ENCODE data around the gene ECT2L.

Gene ECT2L, protein sequence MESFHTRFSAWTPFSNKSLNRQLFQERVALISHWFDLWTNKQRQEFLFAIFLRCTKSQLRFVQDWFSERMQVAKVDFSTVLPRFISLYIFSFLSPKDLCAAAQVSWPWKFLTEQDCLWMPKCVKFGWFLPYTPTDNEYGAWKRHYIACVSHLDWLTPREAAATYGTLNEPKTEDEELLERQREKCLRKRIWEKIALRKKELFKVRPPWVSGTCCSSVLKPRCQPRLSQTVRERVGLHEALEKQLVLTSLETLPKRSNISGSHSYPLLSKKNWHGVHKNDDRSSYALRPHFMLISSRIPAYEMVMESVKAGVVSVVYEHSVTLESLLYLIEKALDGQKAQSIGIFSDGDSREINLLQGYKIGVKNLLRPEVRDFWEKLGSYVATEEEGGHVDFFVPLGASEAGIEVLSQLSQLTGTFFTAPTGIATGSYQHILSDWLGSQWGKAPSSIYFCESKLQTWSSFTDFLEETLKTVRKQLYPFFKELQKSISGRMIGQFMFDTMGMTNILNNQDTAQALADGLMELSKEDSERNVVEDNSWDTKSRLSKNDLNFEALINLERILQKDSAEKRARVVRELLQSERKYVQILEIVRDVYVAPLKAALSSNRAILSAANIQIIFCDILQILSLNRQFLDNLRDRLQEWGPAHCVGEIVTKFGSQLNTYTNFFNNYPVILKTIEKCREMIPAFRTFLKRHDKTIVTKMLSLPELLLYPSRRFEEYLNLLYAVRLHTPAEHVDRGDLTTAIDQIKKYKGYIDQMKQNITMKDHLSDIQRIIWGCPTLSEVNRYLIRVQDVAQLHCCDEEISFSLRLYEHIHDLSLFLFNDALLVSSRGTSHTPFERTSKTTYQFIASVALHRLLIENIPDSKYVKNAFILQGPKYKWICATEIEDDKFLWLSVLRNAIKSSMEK
- total RNA-seq: 0 to 0.25 (median 0.06) reads per million in 18 experiments

DNA sequence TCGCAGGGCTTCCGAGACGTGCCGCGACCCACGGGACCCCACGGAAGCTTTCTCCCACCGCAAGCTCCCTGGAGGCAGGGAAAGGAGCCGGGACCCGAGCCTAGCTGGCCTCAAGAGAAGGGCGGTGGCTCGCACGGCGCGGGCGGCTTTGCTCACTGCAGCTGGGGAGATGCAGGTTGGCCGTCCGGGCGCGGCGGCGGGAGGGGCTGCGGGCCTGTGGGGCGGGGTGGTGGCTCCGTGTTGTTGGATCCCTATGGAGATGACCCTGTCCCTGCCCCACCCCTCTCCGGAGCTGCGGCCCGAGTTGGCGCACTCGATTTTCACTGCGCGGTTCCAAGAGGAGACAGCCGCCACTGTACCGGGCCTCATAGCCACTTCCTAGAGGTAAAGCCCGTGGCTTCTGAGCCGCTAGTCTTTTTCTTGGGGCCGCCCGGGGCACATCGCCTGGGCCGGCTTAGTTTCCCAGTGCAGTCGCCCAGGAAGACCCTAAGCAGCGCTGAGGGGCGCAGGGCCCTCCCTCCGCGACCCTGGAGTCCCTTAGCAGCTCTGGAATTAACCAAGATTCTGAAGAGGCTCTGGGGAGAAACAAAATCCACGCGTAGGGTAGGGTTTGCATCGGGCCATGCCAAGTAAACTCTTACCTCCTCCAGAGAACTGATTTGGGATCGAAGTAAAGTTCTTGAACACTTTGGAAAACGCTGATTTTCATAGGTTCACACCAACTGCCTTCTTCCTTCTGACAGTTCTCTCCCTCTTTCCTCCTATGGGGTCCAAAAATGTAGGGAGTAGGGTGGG is at the start of gene ECT2L:
Gene ECT2L (plus strand): TSS at position 279 of the 795 bp plus-strand sequence. CDS start 17,188 bp downstream, outside the sequence.
- no peak for DNase-seq

DNA sequence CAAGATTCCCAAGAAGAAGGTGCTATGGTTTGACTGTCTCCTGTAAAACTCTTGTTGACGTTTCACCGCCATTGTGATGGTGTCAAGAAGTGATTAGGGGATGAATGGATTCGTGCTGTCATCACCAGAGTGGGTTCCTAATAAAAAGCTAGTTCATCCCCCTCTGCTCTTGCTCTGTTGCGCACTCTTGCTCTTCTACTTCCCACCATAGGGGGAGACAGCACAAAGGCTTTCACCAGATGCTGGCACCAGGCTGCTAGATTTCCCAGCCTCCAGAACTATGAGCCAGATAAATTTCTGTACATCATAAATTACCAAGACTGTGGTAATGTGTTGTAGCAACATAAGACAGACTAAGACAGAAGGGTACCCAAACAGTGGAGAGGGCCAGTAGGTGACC is 43.9 kb upstream of the ECT2L start:
- no peak for DNase-seq

DNA sequence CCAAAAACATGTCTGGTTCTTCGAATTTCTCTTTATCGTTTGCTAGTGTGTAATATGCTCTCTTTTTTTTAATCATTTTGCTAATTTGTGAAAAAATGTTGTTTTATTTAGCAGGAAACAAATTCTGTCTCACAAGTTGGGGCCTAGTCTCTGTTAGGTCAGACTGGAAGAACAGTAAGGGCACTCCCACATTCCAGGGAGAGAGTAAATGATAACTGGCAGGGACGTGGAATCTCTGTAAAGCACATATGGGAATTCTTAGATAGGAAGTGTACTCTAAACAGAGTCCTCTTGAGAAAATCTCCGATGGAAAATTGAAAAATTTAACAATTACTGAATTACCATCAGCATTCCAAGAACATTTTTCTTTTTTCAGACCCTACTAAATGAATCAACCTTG is 38.8 kb upstream of the ECT2L start:
- no peak for DNase-seq

DNA sequence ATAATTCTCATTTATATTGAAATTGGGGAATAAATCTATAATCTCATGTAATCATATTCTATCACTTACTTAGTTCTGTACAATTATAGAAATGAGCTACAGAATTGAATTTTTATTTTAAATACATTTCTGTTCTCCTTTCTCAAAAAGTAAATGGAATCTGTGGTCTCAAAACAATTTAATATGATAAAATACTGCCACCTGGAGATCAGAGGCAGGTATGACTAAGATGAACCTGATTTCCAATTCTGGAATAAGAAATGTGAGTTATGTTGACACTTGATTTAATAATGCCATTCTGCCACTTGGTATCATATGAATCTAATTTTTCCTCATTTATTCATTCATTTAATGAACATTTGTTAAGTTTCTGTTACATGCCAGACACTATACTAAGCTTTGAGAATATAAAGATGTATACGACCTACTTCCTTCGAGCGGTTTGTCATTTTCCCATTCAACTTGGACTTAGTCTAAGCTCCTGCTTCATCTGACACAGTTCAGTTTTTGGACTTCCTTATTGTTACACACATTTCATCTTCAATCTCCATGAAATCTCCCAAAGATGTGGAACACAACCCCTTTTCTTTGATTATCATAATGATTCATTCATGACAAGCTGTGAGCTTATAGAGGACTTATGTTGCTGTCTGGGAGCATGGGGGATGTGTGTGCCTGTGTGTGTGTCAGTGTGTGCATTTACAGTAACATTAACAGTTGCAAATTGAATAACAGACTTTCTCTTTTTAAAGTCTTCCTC is 29.8 kb upstream of the ECT2L start:
- DNase-seq: peak; percentile 39 to 76

GRCh38 chr6:138769102-138769676 is 26.7 kb upstream of the ECT2L start:
- DNase-seq: no peak

GRCh38 chr6:138772596-138773176 is 23.2 kb upstream of the ECT2L start:
- DNase-seq: no peak

DNA sequence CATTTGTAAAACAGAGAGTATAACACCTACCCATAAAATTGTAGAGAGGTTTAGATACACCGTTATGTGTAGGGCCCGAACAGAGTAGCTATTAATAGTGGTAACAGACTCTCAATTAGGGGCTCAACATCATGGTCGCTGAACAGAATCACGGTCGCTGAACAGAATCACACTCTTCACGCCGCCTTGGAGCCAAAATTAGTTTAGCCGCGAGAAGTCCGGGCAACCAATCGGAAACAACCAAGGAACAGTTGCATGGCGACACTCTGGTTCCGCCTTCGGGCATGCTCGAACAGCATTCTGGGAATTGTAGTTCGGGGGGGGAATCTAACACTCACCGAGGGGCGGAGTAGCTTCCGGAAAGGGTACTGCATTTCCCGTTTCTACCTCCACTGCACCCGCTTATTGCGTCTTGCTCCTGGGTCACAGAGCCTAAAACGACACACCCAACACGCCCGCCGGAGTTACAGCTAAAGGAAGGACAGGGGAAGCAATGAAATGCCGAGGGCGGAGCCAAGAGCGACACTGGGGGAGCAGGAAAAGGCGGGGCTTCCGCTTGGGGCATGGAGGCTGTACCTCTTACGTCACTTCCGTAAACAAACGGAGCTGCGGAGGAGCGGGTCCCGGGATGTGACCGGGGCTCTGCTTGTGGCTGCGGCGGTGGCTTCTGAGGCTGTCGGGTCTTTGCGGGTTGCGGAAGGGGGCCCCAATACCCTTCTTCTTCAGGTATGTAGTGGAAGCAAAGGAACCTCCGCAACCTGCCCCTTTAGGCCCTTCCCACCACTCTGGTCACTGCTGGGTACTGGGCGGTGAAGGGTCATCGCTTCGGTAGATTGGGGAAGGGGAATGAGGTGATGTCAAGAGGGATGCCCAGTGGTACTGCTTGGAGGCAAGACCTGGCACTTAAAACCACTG is 22.5 kb upstream of the ECT2L start, which contains the start of gene CCDC28A:
Gene CCDC28A (plus strand): TSS at position 593 of the 915 bp plus-strand sequence. CDS start 2,352 bp downstream, outside the sequence.
- peak; percentile 93 to 96 for DNase-seq

- DNase-seq: no peak
These were observed 21.5 kb upstream of the ECT2L start for GRCh38 chr6:138774370-138774769.

GRCh38 chr6:138776659-138777058 is 19.2 kb upstream of the ECT2L start:
- DNase-seq: no peak

- DNase-seq: no peak
These were observed 17.6 kb upstream of the ECT2L start for GRCh38 chr6:138778331-138778730.

DNA sequence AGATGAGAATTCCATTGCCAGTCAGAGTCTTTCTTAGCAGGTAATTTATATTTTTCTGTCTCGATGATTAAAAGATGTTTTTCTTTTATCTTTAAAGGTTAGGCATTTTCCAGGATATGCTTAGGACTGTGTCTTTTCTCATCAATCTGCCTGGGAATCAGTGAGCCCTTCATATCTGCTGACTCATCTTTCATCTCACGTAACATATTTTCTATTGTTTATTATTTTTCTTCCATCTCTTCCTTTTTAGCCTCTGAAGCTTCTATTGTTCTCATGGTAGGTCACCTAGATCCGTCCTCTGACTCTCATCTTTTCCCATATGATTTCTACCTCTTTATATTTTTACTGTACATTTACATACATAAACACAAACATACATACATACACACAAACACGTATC is 13.6 kb upstream of the ECT2L start:
- DNase-seq: no peak

DNA sequence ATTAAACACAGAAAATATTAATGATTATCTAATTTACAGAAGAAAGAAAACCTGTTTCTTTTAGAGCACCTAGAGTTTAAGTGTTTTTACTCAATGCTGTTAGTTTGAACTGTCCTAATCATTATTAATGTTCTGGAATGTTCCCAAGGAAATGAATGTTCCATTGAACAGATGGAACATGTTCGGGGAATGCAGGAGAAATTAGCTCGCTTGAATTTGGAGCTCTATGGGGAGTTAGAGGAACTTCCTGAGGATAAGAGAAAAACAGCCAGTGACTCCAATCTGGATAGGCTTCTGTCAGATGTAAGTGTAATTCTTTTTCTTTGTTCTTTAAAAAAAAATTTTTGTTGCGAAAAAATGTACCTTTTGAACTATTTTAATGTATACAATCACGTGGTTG is 10.8 kb upstream of the ECT2L start:
- DNase-seq: no peak

- no peak for DNase-seq
These were observed 9.9 kb upstream of the ECT2L start for GRCh38 chr6:138785980-138786379.

DNA sequence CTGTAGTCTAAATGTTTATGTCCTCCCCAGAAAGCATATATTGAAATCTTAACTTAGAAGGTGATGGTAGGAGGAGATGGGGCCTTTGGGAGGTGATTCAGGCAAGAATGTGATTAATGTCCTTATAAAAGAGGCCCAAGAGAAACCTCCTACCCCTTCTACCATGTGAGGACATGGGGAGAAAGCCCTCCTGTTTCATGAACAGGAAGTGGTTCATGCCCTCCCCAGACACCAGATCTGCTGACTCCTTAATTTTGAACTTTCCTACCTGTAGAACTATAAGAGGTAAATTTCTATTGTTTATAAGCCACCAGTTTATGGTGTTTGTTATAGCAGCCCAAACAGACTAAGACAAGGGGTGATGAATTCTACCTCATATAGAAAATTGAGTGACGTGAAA is 8.7 kb upstream of the ECT2L start:
- no peak for DNase-seq

DNA sequence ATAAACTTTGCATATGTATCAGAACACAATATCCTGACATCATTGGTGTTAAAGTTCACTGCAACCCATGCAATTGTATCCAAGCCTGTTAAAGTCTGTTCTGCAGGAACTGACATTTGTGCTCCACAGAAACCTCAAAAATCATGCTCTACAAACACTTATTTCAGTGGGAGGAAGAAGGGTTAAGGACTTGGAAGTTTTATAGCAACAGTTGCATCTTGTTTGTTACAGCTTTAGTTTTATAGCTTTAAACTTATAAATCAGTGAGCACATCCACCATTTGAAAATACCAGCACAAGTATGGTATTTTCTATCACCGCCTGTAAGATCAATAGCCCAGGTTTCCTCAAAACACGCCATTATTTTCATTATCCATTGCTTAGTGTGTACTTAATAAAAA is 884 bp downstream of the ECT2L start:
- no peak for DNase-seq

DNA sequence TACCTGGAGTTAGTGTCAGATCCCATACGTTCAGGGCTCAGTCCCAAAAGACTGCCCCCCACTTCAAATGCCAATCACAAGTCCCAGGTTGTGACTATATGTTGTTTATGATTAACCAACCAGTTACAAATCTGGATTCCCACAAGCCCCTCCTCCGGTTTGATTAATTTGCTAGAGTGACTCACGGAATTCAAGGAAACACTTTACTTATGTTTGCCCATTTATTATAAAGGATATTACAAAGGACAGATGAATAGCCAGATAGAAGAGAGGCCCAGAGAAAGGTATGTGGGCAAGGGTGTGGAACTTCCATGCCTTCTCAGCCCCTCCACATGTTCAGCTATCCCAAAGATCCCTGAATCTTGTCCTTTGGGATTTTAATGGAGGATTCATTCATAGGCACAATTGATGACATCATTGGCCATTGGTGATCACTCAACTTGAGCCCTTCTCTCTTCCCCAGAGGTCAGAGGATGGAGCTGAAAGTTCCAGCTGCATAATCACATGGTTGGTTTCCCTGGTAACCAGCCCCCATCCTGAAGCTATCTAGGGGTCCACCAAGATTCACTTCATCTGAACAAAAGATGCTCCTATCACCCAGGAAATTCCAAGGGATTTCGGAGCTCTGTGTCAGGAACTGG is 2.0 kb downstream of the ECT2L start:
- no peak for DNase-seq

- no peak for DNase-seq
These were observed 4.7 kb downstream of the ECT2L start for GRCh38 chr6:138800377-138801150.

GRCh38 chr6:138803331-138803730 is 7.4 kb downstream of the ECT2L start:
- no peak for DNase-seq

GRCh38 chr6:138803861-138804260 is 8.0 kb downstream of the ECT2L start:
- DNase-seq: no peak
